Neural progenitor cell (in vitro differentiated cells): Measurements from ENCODE around the gene AGPS.
"Not testable (repeated sequence)": the region's sequence is repeated elsewhere in the genome, so short reads cannot be mapped to it uniquely, and the experiment has no call there.

Source experiments
- EZH2 ChIP-seq: fragments of 200-600 bp; sonication (generic); IDR thresholded peaks from 2 replicates; pipeline ENCODE4 v1.6.1; 2017; ENCODE audit warnings: antibody characterized with exemption, mild to moderate bottlenecking, moderate library complexity
- EZH2phosphoT487 ChIP-seq: fragments of 200-600 bp; sonication (generic); IDR thresholded peaks from 2 replicates; pipeline ENCODE4 v1.6.1; 2017; ENCODE audit warnings: antibody characterized with exemption

- TF ChIP-seq EZH2phosphoT487, EZH2: not testable (repeated sequence)
Measured at GRCh38 chr2:177350624-177351023, 41.9 kb upstream of the AGPS start.
